Muscle layer of colon (tissue), 2 donors: ENCODE measurements around the gene SPOCK3.
"Not testable (repeated sequence)": the region's sequence is repeated elsewhere in the genome, so short reads cannot be mapped to it uniquely, and the experiment has no call there.

Source experiments
- H3K27ac ChIP-seq: one replicate; pipeline ENCODE4 v1.7.0; 2013; ENCODE audit warnings: low read depth, mild to moderate bottlenecking, low read length, moderate library complexity
- H3K27me3 ChIP-seq, 2 donors: one replicate each; pipeline ENCODE4 v1.7.0; 2013; ENCODE audit warnings: low read length in 2 of 2, mild to moderate bottlenecking in 2 of 2; ENCODE audit not compliant: insufficient read depth in 2 of 2, control insufficient read depth in 1 of 2
- H3K36me3 ChIP-seq: one replicate; pipeline ENCODE4 v1.7.0; 2013; ENCODE audit warnings: mild to moderate bottlenecking, low read length; ENCODE audit not compliant: insufficient read depth
- H3K4me1 ChIP-seq: one replicate; pipeline ENCODE4 v1.7.0; 2013; ENCODE audit warnings: mild to moderate bottlenecking, low read length; ENCODE audit not compliant: insufficient read depth
- H3K4me3 ChIP-seq, 2 donors: one replicate each; pipeline ENCODE4 v1.7.0; 2013; ENCODE audit warnings: low read length in 2 of 2, low read depth in 1 of 2, mild to moderate bottlenecking in 1 of 2, moderate library complexity in 1 of 2
- H3K9ac ChIP-seq: one replicate; pipeline ENCODE4 v1.7.0; 2013; ENCODE audit warnings: low read length
- H3K9me3 ChIP-seq: one replicate; pipeline ENCODE4 v1.7.0; 2013; ENCODE audit warnings: mild to moderate bottlenecking, low read length
- donor health status: abdominal sarcoma.
- donor health status: Adenocarcinoma of cecum.

Gene SPOCK3

GRCh38 chr4:166994686-166995085 is 239.6 kb downstream of the SPOCK3 start:
- Histone ChIP-seq H3K9me3 (no peaks in the 10 kb centered on the region), H3K27me3 (no peaks in the 10 kb centered on the region), H3K9ac (no peak overlapping the region), H3K4me1 (no peaks in the 10 kb centered on the region), H3K27ac (no peak overlapping the region), H3K4me3 (no peak overlapping the region), H3K36me3 (no peaks in the 10 kb centered on the region)

GRCh38 chr4:166991006-166991561 is 243.2 kb downstream of the SPOCK3 start:
- Histone ChIP-seq H3K9ac (no peak overlapping the region), H3K36me3 (no peaks in the 10 kb centered on the region), H3K4me1 (no peaks in the 10 kb centered on the region), H3K27ac (no peak overlapping the region), H3K27me3 (no peaks in the 10 kb centered on the region), H3K9me3 (no peaks in the 10 kb centered on the region), H3K4me3 (no peak overlapping the region)

GRCh38 chr4:166989886-166990285 is 244.4 kb downstream of the SPOCK3 start:
- no peak overlapping the region for H3K4me3 ChIP-seq
- no peaks in the 10 kb centered on the region for H3K4me1 ChIP-seq
- no peak overlapping the region for H3K27ac ChIP-seq
- no peaks in the 10 kb centered on the region for H3K36me3 ChIP-seq
- no peak overlapping the region for H3K9ac ChIP-seq
- no peaks in the 10 kb centered on the region for H3K9me3 ChIP-seq
- no peaks in the 10 kb centered on the region for H3K27me3 ChIP-seq

- H3K27me3 ChIP-seq: no peaks in the 10 kb centered on the region
- no peak overlapping the region for H3K4me3 ChIP-seq
- no peaks in the 10 kb centered on the region for H3K36me3 ChIP-seq
- H3K27ac ChIP-seq: no peak overlapping the region
- no peak overlapping the region for H3K9ac ChIP-seq
- no peaks in the 10 kb centered on the region for H3K4me1 ChIP-seq
- H3K9me3 ChIP-seq: no peaks in the 10 kb centered on the region
These were observed 247.3 kb downstream of the SPOCK3 start for GRCh38 chr4:166987026-166987425.

- H3K27me3 ChIP-seq: no peaks in the 10 kb centered on the region
- H3K4me3 ChIP-seq: no peak overlapping the region
- H3K9ac ChIP-seq: no peak overlapping the region
- H3K36me3 ChIP-seq: no peaks in the 10 kb centered on the region
- H3K27ac ChIP-seq: no peak overlapping the region
- no peaks in the 10 kb centered on the region for H3K9me3 ChIP-seq
- no peaks in the 10 kb centered on the region for H3K4me1 ChIP-seq
These were observed 252.4 kb downstream of the SPOCK3 start for GRCh38 chr4:166981847-166982246.

GRCh38 chr4:166980419-166980818 is 253.9 kb downstream of the SPOCK3 start:
- Histone ChIP-seq H3K9ac (no peak overlapping the region), H3K27me3 (no peaks in the 10 kb centered on the region), H3K36me3 (no peaks in the 10 kb centered on the region), H3K27ac (no peak overlapping the region), H3K4me1 (no peaks in the 10 kb centered on the region), H3K9me3 (no peaks in the 10 kb centered on the region), H3K4me3 (no peak overlapping the region)

- Histone ChIP-seq H3K9ac (no peak overlapping the region), H3K27ac (no peak overlapping the region), H3K9me3 (no peaks in the 10 kb centered on the region), H3K36me3 (no peaks in the 10 kb centered on the region), H3K4me3 (no peak overlapping the region), H3K4me1 (no peaks in the 10 kb centered on the region), H3K27me3 (no peaks in the 10 kb centered on the region)
These were observed 256.7 kb downstream of the SPOCK3 start for GRCh38 chr4:166977596-166977995.

- H3K27ac ChIP-seq: no peak overlapping the region
- no peaks in the 10 kb centered on the region for H3K27me3 ChIP-seq
- H3K36me3 ChIP-seq: no peaks in the 10 kb centered on the region
- H3K9me3 ChIP-seq: no peaks in the 10 kb centered on the region
- no peaks in the 10 kb centered on the region for H3K4me1 ChIP-seq
- no peak overlapping the region for H3K4me3 ChIP-seq
- H3K9ac ChIP-seq: no peak overlapping the region
These were observed 262.2 kb downstream of the SPOCK3 start for GRCh38 chr4:166972071-166972470.

GRCh38 chr4:166968219-166968618 is 266.1 kb downstream of the SPOCK3 start:
- not testable (repeated sequence) for H3K27me3 ChIP-seq, H3K4me1 ChIP-seq, H3K9me3 ChIP-seq, H3K4me3 ChIP-seq, H3K9ac ChIP-seq, H3K36me3 ChIP-seq, H3K27ac ChIP-seq

GRCh38 chr4:166965562-166965961 is 268.7 kb downstream of the SPOCK3 start:
- Histone ChIP-seq H3K27ac (no peak overlapping the region), H3K9ac (no peak overlapping the region), H3K4me3 (no peak overlapping the region), H3K9me3 (no peaks in the 10 kb centered on the region), H3K36me3 (no peaks in the 10 kb centered on the region), H3K4me1 (no peaks in the 10 kb centered on the region), H3K27me3 (no peaks in the 10 kb centered on the region)

- no peak overlapping the region for H3K27ac ChIP-seq
- no peaks in the 10 kb centered on the region for H3K4me1 ChIP-seq
- no peaks in the 10 kb centered on the region for H3K27me3 ChIP-seq
- H3K9ac ChIP-seq: no peak overlapping the region
- H3K36me3 ChIP-seq: no peaks in the 10 kb centered on the region
- H3K4me3 ChIP-seq: no peak overlapping the region
- H3K9me3 ChIP-seq: no peaks in the 10 kb centered on the region
These were observed 276.8 kb downstream of the SPOCK3 start for GRCh38 chr4:166957451-166957850.

GRCh38 chr4:166956484-166956883 is 277.8 kb downstream of the SPOCK3 start:
- Histone ChIP-seq H3K36me3 (no peaks in the 10 kb centered on the region), H3K4me1 (no peaks in the 10 kb centered on the region), H3K9me3 (no peaks in the 10 kb centered on the region), H3K4me3 (no peak overlapping the region), H3K27me3 (no peaks in the 10 kb centered on the region), H3K27ac (no peak overlapping the region), H3K9ac (no peak overlapping the region)
